Keratinocyte (primary cell): ENCODE results near the gene UNC13A.

Experiments used
- CTCF ChIP-seq, 3 experiments: IDR thresholded peaks in 1 of 3; conservative IDR thresholded peaks in 1 of 3; optimal IDR thresholded peaks in 1 of 3; 2 replicates in 2 of 3; 3 replicates in 1 of 3; pipeline versions ENCODE3 to v1.5.1; 2011; ENCODE audit warnings: low read length in 3 of 3, mild to moderate bottlenecking in 3 of 3, moderate library complexity in 2 of 3, control low read depth in 1 of 3, inconsistent platforms in 1 of 3; ENCODE audit not compliant: insufficient read depth in 2 of 3; ENCODE audit errors: extremely low read depth in 1 of 3
- EZH2 ChIP-seq: IDR thresholded peaks from one replicate; pipeline ENCODE4 v1.6.1; 2012; ENCODE audit warnings: inconsistent platforms, mild to moderate bottlenecking, low read length, moderate library complexity

GRCh38 chr19:17726964-17727773 lies 39.0 kb upstream of the UNC13A start:
- TF ChIP-seq CTCF (optimal IDR thresholded peaks at IDR 0.05 in 1 of 3, IDR thresholded peaks at IDR 0.05 in 1 of 3, conservative IDR thresholded peaks at IDR 0.05 in 1 of 3; ENCODE audit: extremely low read depth in 1 of 3, insufficient read depth in 2 of 3, low read length in 3 of 3) (no peak), EZH2 (no peak)
